GM12875 (cell line): ENCODE measurements around the gene AGBL3.

Source experiments
- H3K4me3 ChIP-seq: one replicate; pipeline ENCODE4 v1.5.1; 2011; ENCODE audit warnings: low read depth, low read length, control low read depth
- CTCF ChIP-seq: IDR thresholded peaks from 2 replicates; pipeline ENCODE4 v1.5.1; 2011; ENCODE audit warnings: low read depth, mild to moderate bottlenecking, control low read depth, inconsistent platforms, low read length, moderate library complexity, borderline replicate concordance; ENCODE audit not compliant: insufficient read depth

AGBL3 gene

GRCh38 chr7:135143885-135144668 lies 157.8 kb downstream of the AGBL3 start:
- no peak for TF ChIP-seq CTCF
- H3K4me3 ChIP-seq, result no peak overlapping the region

GRCh38 chr7:135147341-135147898 lies 161.1 kb downstream of the AGBL3 start:
- H3K4me3 ChIP-seq, result peak overlapping the region; percentile 31
- TF ChIP-seq CTCF, result no peak

GRCh38 chr7:135147899-135148721 lies 161.8 kb downstream of the AGBL3 start, which contains the start of gene TMEM140:
TMEM140 (plus strand) TSS chr7:135148072; CDS start chr7:135164442, 16,370 bp downstream.
- no peak for TF ChIP-seq CTCF

DNA sequence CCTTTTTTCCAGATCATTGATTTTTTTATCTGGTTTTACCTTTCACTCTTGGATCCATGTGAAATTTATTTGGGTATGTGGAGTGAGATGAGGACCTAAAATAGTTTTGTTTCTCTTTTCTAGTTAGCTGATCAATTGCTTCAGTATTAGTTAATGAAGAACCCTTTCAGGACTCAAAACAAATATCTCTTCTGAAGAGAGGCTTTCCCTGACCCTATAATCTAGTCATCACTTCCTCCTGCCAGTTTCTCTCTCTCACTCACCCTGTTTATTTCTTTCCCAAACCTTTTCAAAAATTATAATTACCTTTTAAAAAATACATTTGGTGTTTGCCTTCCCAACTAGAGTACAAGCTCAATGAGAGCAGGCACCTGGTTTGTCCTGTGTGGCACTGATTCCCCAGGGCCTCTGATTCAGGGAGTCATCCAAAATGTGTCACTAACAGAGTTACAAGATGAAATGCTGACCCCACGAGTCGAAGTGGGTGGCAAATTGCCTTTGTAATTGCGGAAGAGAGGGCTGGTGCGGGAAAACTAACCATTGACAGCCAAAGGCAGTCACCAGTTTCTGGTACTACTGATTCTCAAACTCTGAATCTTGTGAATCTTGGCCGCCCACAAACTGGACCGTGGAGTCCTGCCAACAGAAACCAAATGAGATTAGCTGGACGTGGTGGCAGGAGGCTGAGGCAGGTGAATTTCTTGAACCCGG lies 163.9 kb downstream of the AGBL3 start:
- no peak for TF ChIP-seq CTCF
- H3K4me3 ChIP-seq, result no peak overlapping the region

More at GRCh38 chr7:135147899-135148721, 161.8 kb downstream of the AGBL3 start, which contains the start of gene TMEM140:
- peak within 1 kb of the TSS; percentile 50 for H3K4me3 ChIP-seq

- H3K4me3 ChIP-seq, result no peak overlapping the region
- no peak for TF ChIP-seq CTCF
These were observed 164.8 kb downstream of the AGBL3 start for GRCh38 chr7:135151132-135151531.

DNA sequence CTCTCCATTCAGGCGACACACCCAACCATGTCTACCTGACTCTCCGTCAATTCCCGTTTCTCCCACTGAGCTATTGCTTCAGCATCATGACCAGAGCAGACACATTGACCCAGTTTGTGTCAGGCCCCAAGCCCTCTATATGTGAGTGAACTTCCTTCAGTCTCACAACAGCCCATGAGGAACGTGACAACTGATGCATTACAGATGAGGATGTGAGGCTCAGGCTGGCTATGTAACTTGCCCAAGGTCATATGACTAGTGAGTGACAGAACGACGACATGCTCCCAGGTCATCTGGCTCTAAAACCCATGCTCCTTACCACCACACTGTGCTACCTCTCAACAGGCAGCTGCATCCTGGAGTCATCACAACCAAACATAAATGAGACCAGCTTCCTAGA lies 165.2 kb downstream of the AGBL3 start:
- no peak overlapping the region for H3K4me3 ChIP-seq
- no peak for TF ChIP-seq CTCF
